Lower lobe of right lung (tissue), 2 donors: ENCODE measurements around the gene IP6K2. TPM values are rescaled to one million over a fixed set of nuclear protein-coding genes. Genes with fewer than 3 reads are reported as not detected.

Source experiments
- ATAC-seq, 2 donors: fragments of 200-7000 bp; cut with Tn5 transposase; one replicate each; pipeline ENCODE4 v1.9.1; 2020 to 2022; ENCODE audit warnings: mild to moderate bottlenecking in 2 of 2, moderate library complexity in 2 of 2
- DNase-seq: peaks from one replicate; pipeline ENCODE4 v3.0.0-alpha.2; 2020
- H3K27ac ChIP-seq: fragments of 200-600 bp; one replicate; pipeline ENCODE4 v1.8.0; 2022
- H3K27me3 ChIP-seq: fragments of 200-600 bp; one replicate; pipeline ENCODE4 v1.8.0; 2022; ENCODE audit warnings: low read depth
- H3K36me3 ChIP-seq: fragments of 200-600 bp; one replicate; pipeline ENCODE4 v1.8.0; 2022; ENCODE audit warnings: mild to moderate bottlenecking
- H3K4me1 ChIP-seq: fragments of 200-600 bp; one replicate; pipeline ENCODE4 v1.8.0; 2022
- H3K4me3 ChIP-seq: fragments of 200-600 bp; one replicate; pipeline ENCODE4 v1.8.0; 2022; ENCODE audit warnings: mild to moderate bottlenecking
- H3K9me3 ChIP-seq: fragments of 200-600 bp; one replicate; pipeline ENCODE4 v1.8.0; 2022
- intact Hi-C: fragments of 100-400 bp; cut with DNase I; formaldehyde crosslinking; loops from one replicate; pipeline ENCODE4 v1.11.0; 2022
- total RNA-seq: library from RNA; stranded (reverse); fragmentation: NEBNext Ultra II Directional; extraction: Animal tissue kit (Norgen Biotek cat#: 25700); gene quantifications from one replicate; pipeline ENCODE4 v1.2.1, GENCODE V29; 2021
- TF ChIP-seq, protein P1 (sequence below): fragments of 200-600 bp; IDR thresholded peaks from one replicate; pipeline ENCODE4 v1.8.0; 2022; ENCODE audit warnings: antibody characterized with exemption, mild to moderate bottlenecking
- donor health status: DM: no; HTN: yes; CAD: no; lungs with severe emphysema.

The IP6K2 gene
- total RNA-seq, 1 donor from 2014 or later: 56.3 TPM

DNA sequence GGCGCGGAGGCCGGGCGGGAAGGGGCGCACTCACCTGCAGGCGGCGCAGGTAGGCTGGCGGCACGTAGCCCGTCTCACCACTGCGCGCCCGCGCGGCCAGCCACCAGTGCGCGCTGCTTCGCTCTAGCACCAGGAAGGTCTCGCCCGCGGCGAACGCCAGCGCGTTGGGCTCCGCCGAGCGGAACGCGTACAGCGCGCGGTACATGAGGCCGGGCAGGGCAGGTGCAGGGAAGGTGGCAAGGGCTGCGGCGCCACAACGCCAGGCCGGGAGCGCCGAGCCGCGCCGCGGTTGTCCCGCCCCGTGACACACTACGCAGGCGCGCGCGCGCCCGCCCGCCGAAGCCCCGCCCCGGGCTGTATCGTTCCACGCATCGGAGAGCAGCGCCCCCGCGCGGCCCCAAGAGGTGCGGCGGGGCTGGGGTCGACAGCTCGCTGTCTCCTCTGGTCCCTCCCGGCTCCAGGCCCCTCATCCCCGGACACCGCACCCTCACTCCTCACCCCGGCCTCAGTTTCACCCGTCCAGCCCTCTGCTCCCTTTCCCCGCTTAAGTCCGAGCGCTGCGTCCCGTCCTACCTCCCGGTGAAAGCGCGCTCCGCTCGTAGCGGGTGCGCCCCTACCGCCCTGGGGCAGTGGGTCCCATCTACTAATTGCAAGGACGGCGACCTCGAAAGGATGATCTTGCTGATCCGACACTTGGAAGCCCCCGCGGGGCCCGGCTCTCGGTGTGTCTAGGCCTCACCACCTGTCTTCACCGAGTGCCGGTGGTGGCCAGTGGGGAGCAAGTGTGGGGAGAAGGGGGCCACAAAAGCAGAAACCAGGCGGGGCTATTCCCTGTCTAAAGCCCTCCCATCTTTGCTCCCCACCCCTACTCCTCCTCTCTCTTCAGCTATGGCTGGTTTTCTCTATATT, 31.2 kb downstream of the IP6K2 start, which contains the start of gene NCKIPSD:
Gene NCKIPSD (minus strand): TSS at position 313 of the 909 bp plus-strand sequence. CDS start 108 bp downstream, at position 205.
- TF ChIP-seq, protein P1, sequence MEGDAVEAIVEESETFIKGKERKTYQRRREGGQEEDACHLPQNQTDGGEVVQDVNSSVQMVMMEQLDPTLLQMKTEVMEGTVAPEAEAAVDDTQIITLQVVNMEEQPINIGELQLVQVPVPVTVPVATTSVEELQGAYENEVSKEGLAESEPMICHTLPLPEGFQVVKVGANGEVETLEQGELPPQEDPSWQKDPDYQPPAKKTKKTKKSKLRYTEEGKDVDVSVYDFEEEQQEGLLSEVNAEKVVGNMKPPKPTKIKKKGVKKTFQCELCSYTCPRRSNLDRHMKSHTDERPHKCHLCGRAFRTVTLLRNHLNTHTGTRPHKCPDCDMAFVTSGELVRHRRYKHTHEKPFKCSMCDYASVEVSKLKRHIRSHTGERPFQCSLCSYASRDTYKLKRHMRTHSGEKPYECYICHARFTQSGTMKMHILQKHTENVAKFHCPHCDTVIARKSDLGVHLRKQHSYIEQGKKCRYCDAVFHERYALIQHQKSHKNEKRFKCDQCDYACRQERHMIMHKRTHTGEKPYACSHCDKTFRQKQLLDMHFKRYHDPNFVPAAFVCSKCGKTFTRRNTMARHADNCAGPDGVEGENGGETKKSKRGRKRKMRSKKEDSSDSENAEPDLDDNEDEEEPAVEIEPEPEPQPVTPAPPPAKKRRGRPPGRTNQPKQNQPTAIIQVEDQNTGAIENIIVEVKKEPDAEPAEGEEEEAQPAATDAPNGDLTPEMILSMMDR: peak; percentile 84

DNA sequence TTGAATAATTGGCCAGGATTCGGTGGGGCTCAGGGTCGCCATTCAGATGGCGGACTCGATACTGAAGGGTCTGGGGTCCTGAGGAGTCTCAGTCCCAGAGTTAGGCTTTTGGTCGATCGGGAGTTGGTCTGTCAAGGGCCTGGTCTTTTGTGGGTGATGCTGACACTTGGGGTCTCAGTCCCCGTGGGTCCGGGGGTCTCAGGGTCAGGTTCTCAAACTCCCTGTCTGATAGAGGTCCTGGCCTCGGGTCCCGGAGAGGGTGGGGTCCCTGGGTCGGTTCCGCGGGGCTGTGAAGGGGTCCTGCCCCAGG, 31.8 kb downstream of the IP6K2 start:
- ATAC-seq: no peak
- Histone ChIP-seq H3K27me3 (no peaks in the 10 kb centered on the region), H3K4me1 (peaks cover 28% of the 10 kb centered on the region), H3K27ac (peak overlapping the region; percentile 91), H3K4me3 (peak overlapping the region; percentile 92), H3K36me3 (peaks cover 54% of the 10 kb centered on the region), H3K9me3 (no peaks in the 10 kb centered on the region)
- intact Hi-C loops: no loop called here
- no peak for DNase-seq
- TF ChIP-seq, protein P1: no peak

More for the DNA sequence above, 31.2 kb downstream of the IP6K2 start, which contains the start of gene NCKIPSD:
- no peaks in the 10 kb centered on the region for H3K27me3 ChIP-seq
- ATAC-seq: peak; percentile 97 to 98
- peak; percentile 94 for DNase-seq
- intact Hi-C loops: no loop called here
- H3K9me3 ChIP-seq: no peaks in the 10 kb centered on the region
- peaks cover 54% of the 10 kb centered on the region for H3K36me3 ChIP-seq
- H3K4me1 ChIP-seq: peaks cover 28% of the 10 kb centered on the region
- H3K27ac ChIP-seq: peak within 1 kb of the TSS; percentile 91
- peak within 1 kb of the TSS; percentile 92 for H3K4me3 ChIP-seq

DNA sequence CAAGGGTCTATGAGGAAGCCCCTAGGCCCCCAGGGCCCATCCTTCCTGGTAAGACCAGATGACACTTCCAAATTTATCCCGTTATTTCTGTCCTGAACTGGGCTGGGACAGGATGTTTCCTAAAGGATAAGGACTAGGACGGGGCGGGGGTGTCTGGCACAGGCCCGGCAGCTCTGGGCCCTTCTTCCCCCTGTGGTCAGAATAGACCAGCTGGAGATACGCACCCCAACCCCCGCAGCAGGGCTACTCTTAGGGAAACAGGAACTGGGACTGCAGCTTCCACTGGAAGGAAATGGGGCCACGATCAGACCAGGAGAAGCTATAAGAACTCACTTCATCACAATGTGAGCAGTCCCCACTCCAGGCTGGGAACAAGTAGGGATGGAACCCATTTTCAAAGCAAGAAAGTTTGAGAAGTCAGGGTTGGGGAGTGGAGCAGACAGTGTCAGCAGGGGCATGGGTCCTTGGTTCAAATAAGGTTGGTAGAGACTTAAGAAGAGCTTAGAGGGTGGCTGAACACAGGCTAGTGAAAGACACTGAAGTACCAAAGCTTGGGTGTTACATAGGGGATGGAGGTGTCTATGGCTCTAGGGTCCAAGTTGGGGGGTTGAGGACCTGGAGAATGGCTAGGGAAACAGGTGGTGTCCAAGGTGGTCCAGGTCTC, 32.4 kb downstream of the IP6K2 start:
- Histone ChIP-seq H3K27ac (peak overlapping the region; percentile 58), H3K4me3 (peak overlapping the region; percentile 92), H3K4me1 (peaks cover 28% of the 10 kb centered on the region), H3K9me3 (no peaks in the 10 kb centered on the region), H3K27me3 (no peaks in the 10 kb centered on the region), H3K36me3 (peaks cover 54% of the 10 kb centered on the region)
- TF ChIP-seq, protein P1: no peak
- ATAC-seq (peak in 1 of 2 donors; percentile 9), DNase-seq (peak; percentile 73)
- intact Hi-C loops: no loop called here

DNA sequence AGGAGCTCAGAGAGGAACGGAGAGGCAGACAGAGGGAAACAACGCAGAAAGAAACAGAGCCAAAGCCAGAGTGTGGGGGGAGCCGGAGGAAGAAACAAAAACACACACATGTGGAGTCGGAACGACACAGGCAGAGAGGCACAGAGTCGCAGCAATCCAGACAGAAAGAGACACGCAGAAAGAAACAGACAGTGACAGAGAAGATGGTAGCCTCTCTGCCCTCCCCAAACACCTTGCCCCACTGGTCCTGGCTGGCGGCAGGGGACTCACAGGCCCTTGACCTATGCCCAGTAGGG, 33.0 kb downstream of the IP6K2 start:
- TF ChIP-seq, protein P1: no peak
- no peaks in the 10 kb centered on the region for H3K27me3 ChIP-seq
- intact Hi-C loops: no loop called here
- DNase-seq: no peak
- H3K4me1 ChIP-seq: peaks cover 28% of the 10 kb centered on the region
- peaks cover 54% of the 10 kb centered on the region for H3K36me3 ChIP-seq
- no peak for ATAC-seq
- H3K4me3 ChIP-seq: peak overlapping the region; percentile 92
- H3K27ac ChIP-seq: peak overlapping the region; percentile 58
- no peaks in the 10 kb centered on the region for H3K9me3 ChIP-seq

DNA sequence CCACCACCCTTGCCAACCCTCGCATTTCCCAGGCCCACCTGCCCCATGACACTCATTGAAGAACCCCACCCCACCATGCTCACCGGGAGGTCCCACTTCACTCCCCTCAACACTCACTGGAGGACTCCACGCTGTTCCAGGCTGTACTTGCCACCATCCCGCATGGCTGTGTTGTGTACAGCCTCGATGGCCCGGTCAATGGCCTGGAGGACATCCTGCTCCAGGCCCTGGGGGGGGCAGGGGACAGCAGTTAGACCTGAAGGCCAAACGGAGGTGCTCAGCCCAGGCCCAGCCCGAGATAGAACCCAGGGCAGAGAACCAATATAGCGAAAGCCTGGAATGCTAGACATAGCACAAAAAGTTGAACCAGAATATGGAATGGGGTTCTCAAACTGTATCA, 34.2 kb downstream of the IP6K2 start:
- Histone ChIP-seq H3K27ac (no peak overlapping the region), H3K9me3 (no peaks in the 10 kb centered on the region), H3K4me3 (no peak overlapping the region), H3K27me3 (no peaks in the 10 kb centered on the region), H3K4me1 (peaks cover 28% of the 10 kb centered on the region), H3K36me3 (peaks cover 49% of the 10 kb centered on the region)
- TF ChIP-seq, protein P1: no peak
- DNase-seq (no peak), ATAC-seq (no peak)
- intact Hi-C loops: no loop called here
